Ramos (cell line): Measurements from ENCODE around the gene ATP2B1.

ENCODE experiments used
- in situ Hi-C: fragments of 300-500 bp; cut with MboI; formaldehyde crosslinking; loops from one replicate; pipeline ENCODE4 v1.14.3; 2022; ENCODE audit warnings: low sequenced_read_pairs; ENCODE audit not compliant: unreplicated experiment

Gene ATP2B1

DNA sequence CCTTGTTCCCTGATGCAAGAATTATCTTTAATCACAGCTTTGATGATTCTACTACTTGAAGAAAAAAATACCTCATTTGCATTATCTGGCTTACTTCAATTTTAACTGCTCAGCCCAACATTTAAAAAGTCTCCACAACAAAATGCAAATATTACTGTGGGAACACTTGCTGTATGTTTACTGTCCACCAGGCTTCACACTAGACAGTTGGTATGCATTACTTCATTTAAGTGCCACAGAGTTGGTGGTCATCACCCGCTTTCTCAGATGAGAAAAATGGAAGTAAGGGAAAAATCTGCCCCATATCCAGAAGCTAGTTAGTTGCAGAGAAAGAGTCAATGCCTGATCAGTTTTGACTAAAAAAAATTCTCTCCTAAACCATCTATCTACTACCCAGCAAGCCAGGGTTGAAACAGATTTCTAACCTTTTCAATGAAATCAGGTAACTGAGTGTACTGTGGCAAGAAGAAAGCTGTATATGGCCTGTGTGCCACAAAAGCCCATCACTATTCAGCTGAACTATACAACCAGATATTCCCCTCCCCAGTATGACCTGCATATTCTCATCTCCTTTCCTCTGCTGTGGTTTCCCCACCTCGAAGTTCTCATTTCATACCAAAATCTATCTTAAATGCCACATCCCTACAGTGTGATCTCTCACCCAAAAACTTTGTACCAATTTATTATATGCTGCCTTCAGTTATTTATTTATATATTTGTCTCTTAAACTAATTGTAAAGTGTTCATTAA, 90.3 kb downstream of the ATP2B1 start:
- in situ Hi-C loops, result no loop called here

DNA sequence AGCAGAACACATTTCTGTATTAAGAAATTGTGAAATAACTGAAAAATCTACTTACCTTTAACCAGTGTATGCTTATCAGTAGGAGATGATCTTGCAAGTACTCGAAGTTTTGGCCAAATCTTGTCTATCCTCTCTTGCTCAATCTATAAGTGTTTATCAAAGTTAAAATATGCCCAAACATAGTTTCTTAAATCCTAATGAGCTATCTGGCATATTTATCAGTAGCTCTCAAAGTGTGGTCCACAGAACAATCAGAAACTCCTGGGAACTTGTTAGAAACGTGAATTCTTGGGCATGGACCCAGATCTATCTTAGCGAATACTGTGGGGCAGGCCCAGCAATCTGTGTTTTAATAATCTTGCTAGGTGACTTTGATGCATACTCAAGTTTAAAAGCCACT, 98.3 kb downstream of the ATP2B1 start:
- in situ Hi-C loops, result no loop called here

DNA sequence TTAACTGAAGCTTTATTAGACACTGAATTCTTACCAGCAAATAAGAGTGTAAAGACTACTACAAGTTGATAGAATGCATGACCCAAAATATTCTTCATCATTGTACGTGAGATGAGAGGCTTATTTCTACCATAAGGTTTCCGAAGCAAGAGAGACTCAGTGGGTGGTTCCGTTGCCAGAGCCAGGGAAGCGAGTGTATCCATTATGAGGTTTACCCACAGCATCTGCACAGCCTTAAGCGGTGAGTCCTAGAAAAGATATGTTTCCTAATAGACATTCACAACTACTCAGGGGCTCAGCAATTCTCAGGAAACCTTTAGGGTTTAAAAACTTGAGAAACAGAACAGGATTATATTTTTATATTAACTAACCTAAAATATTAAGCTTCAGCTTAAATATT, 105.0 kb downstream of the ATP2B1 start:
- in situ Hi-C loops, result no loop called here

DNA sequence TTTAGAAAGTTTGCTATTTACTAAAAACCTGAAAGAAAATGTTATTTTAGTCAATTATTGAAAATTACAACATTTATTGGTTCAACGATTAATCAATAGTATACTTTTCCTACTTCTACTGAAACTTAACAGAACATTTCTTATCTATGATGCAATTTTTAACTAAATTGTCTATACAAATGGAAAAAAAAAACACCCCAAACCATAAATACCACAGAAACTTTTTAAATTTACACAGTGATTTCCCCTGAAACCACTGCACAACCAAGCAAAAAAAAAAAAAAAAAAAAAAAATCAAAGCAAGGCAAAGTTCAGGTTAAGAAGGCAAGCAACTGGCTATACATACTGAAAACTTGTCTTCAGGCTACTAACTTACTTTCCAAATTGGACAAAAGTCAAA, 110.9 kb downstream of the ATP2B1 start:
- in situ Hi-C loops, result no loop called here

DNA sequence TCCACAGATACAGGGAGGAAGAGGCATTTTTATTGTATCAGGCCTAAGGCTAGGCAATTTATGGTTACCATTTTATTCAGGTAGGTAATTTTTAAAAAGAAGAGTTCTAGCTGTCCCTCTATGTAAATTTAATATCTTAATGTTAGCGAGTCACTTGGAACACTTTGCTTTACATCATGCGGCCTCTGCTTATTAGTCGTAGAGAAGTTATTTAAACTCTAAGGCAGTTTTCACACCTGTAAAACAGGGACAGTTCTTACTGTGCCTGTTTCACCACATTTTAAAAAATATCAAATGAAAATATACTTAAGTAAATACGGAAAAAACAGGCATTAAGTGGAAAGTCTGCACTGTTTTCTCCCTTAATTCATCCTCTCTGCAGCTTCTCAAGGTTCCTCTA, 111.4 kb downstream of the ATP2B1 start:
- in situ Hi-C loops, result no loop called here

DNA sequence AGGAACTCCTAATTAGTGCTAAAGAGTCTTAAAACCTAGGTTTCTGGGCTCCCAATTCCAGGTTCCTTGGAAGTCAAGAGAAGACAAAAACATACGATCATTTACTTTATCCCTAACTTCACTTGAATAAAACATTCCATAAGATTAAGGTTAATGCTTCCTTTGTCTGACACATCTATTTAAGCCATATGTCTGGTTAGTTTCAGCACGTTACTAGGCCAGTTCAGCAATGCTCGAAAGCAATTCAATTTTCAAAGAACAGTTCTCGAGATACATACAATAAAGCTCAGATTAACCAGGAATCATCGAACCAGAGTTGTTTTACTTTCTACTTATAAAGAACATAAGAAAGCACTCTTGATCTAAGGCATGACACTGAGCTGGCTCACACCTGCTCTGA, 114.8 kb downstream of the ATP2B1 start:
- in situ Hi-C loops, result no loop called here

DNA sequence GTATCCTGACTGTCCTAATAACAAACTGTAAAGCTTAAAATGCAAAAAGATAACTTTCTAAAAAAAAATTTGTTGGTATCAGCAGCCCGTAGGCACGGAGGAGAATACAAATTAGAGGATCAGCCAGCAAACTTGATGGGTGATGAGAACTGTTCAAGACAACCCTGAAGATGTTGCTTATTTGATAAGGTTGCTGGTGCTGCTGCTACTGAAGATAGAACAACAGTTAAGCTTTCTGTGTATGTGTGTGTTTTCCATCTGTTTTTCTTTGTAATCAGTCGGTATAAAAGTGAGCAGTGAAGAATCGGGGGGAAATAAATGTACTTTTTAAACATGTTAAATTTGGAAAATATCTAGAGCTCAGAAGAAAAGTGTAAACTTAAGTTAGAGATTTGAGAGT, 115.4 kb downstream of the ATP2B1 start:
- in situ Hi-C loops, result no loop called here

DNA sequence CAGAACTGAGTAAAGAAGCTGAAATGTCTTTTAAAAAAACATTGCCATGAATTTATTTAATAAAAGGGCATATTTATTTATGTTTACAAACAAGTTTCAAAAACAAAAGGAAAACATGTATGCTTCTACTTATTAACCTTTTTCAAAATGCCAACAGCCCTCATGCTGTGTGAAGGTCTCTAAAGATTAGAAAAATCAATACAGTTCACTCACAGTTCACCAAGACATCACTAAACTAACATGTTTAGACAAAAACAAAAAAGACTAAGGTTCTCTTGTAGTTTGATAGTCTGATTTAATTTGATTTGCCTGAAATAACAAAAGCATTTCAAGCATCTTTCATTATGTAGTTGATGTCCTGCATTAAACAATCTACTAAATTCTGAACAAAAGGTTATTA, 118.9 kb downstream of the ATP2B1 start:
- in situ Hi-C loops, result no loop called here

DNA sequence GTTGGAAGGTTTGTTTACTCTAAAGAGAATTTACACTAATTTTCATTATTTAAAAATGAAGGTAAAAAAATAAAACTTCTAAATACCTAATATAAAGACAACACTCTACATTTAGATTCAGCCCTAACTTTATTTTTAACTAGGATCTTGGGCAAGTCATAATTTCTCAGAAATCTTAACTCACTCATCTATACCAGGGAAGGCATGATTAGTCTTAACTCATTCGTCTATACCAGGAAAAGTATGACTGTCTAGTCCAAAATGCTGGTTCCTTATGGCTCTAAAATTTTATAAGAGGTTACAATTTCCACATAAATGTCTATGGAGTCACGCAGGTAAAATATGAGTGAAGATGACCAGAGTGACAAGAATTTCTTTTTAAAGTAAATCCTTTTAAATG, 130.1 kb downstream of the ATP2B1 start:
- in situ Hi-C loops, result no loop called here

DNA sequence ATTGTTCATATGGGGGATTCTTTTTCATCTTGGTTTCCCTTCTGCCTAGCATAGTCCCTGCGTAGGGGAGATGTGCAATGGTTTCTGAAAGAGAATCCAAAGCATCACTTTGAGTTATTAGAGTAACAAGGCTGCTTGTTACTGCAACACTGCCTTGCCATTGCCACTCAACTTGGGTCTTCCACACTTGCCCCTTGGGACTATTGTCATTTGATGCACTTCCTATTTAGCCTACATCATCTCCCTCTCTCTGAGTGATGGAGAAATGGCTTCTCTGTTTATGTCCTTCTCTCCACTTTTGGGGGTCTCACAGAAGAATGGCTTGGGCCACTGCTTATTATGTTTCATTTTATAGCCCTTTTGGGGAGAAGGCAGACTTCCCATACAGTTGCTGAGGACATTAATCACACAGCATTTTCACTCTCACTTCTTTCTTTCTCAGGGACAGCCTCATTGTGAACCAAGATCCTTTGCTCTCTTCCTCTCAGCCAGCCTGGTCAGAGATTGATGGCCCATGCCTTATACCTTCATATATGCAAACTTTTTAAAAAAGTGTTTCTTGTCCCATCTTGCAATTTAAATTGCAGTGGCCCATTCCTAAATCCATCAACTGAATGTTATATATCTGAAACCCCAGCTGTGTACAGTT, 131.9 kb downstream of the ATP2B1 start:
- in situ Hi-C loops, result no loop called here

DNA sequence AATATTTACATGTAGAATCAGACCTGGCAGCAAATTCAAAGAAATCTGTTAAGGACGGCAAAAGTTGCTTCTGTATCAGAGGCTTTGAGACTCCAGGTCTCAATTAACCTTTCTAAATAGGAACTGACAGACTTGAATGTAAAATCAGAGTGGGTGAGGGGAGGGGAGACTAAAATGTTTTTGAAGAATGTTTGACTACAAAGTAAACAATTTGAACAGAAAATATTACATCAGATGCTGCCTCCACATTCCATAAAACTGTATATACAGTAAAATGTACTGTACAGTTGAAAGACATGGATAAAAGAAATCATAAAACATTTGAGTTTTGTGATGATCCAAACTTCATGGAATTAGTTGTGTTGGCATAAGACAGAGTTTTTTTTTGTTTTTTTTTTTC, 133.3 kb downstream of the ATP2B1 start:
- in situ Hi-C loops, result no loop called here

DNA sequence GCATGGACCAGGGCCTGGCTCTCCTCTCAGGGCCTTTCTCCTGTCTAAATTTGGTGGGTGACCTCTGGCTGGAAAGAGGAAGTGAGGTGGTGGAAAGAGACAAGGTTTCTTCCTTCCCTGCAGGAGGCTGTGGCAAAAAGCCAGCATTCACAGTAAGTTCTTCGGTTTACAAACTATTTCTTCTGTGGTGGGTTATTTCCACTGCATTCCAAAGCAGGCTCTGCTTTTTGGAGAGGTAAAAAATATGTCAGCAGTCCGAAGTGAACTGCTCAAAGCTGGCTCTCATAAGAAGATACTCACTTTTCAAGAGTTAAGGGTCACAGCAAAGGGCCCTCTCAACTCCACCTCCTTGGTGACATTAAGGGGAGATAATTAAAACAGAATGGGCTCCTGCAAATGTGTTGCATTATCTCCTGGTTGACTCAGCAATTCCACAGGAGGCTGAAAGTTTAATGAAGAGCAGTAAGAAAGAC, 133.9 kb downstream of the ATP2B1 start:
- in situ Hi-C loops, result no loop called here

DNA sequence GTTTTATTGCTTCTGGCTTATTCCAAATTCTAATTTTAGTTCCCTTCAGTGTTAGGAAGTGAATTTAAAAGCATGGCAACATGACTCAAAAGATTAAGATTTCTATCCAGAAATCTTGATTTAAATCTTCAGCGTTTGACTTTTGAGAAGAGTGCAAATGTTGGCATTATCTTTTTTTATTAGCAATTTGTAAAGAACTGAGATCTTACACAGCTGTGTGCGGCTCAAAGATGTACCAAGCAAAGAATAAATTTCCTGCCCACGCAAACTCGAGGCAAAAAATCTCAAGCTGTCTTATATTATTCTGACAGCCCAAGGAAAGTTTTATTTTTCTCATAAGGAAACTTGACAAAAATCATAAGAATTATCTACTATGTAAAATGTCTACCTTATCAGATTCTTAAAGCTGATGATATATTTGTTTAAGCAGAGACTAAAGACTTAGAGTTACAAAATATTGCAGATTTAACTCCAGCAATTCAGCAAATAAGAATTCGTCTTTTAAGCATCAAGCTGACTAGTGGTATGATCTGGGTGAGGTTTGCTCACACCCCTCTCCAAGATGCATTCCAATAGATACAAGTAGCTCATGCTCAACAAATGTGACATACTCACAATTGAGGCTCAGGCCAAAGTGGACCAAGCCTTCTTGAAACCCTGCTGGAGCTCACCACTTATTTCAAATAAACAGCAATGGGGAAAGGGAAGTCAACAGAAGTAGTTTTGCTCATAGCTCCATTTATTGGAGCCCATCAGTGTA, 135.4 kb downstream of the ATP2B1 start:
- in situ Hi-C loops, result no loop called here

DNA sequence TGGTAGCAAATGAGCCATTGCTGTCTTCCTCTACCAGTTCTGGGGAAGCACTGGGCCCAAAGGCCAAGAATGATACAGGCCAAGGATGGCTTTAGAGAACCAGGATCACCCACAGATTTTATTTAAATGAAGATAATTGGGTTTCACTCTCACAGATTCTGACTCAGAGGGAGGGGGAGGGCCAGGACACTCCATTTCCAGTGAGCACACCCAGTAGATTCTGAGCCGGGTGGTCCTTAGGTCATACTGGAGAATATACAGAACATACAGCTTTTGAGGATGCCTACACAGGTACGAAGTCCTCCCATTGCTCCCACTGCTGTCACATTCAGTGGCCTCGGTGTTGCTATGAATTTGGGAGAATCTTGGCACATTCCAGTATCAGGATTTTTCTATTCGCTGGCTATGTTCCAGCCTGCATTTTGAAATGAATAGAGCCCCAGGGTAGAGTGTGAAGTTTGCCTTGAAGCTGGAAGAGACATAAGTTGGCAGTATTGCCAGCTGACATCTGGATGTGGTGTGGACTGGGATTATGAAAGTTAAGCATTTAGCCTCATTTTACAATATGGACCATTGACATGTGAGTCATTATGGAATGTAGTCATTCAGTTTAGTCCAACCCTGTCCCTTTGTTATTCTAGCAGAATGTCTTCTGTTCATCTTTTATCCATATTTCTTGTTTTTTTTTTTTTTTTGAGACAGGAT, 137.0 kb downstream of the ATP2B1 start:
- in situ Hi-C loops, result no loop called here

DNA sequence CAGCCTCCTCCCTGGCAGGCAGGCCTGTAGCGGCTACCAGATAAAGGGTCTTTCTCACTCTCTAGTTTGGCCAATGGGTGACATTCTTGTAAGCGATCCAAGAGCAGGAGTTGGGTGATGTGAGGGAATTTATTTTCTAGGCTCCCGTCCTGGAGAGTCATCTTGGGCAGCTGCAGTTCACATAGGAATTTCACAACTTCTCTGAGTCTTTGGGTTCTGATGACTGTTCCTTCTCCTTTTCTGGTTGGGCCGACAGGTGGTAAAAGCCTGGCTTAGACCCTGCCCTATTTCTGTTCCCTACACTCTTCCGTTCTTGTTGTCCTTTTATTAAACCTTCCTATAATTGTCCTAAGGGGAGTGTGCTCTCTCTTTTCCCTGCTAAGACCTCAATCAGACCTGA, 140.2 kb downstream of the ATP2B1 start:
- in situ Hi-C loops, result no loop called here

DNA sequence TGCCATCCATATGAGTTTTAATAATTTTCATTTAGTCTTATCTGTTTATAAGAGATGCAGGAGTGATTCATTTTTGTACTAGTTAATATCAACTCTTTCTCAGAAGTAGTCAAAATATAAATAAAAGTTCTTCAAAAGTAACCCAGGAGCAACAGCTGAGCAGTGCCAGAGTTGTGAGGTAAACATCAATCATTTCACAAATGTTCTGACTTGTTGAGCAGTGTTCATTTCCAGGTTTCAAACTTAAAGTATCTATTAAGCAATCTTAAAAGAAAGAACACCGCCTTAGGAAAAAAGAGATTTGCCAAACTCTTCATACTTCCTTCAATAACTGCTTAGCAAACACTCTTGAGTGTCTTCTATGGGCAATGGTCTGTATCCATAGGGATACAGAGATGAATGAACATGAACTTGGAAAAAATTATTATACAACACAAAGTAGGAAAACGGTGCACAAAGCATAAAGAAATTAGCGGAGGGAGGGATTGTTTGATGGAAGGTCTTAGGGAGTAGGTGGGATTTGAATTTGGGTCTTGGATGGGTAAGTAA, 140.9 kb downstream of the ATP2B1 start:
- in situ Hi-C loops, result no loop called here

DNA sequence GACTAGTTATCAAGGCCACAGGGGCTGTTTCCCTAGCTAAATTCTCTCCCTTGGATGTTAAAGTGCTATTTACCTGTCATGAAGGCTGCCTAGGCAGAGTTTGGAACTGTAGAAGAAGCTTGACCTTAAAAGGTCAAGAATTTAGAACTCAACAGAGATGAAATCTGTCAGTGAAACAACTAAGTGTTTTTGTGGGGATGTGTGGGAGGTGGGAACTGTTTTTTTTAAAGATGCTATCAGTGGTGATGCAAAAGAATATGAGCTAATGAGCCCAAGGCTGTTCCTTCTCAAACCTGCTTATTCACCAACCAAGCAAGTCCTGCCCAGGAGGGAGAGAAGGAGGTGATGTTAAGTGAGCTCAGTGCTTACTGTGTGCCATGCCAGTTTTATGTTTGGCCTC, 142.0 kb downstream of the ATP2B1 start:
- in situ Hi-C loops, result no loop called here

DNA sequence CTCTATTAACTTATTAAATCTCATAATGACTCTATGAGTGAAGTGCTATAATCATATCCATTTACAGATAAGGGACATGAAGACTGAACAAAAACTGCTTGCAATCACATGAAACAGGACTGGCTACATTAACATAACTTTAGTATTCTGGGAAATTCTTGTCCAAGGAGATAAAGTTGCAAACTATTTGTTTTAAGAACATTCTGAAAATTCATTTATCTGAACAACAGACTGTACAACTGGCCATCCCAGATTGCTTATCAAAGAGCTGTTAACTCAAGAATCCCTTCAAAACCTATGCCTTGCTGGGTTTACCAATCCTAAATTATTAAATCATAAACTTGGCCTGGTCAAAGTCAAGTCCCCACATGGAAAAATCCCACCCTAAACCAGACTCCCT, 143.6 kb downstream of the ATP2B1 start:
- in situ Hi-C loops, result no loop called here

DNA sequence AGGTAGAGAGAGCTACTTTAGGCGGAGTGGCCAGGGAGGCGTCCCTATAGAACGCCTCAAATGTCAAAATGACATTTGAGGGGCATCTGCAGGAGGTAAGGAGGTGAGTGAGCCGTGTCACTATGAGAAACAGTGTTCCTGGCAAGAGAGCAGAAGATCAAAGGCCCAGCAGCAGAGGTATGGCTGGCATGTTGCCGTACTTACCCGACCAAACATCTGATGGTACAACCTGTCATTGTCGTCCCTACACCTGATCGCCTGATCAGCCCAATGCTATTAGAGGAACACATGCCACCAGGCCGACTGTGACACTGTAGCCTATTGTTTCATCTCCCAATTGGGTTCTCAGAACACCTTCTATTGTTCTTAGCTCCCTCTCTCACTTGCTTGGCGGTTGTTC, 148.9 kb downstream of the ATP2B1 start:
- in situ Hi-C loops, result no loop called here

DNA sequence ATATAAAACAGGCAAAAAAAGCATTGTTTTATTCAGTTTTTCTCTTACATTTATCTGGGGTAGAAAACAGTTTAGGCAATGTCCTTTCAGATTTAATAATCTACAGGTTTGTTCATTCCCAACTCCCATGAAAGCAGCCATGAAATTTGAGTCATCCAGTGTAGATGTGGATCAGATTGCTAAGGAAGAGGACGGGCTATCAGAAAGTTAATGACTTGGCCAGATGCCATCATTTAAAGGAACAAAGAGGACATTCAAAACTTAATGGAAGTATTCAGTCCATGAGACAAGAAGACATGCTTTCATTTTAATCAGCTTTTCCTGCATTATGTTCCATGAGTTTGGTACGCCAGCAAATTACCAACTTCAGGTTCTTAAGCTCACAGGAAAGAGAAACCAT, 151.7 kb downstream of the ATP2B1 start:
- in situ Hi-C loops, result no loop called here
